ENCODE results near the gene MACIR. TPM values are rescaled to one million over a fixed set of nuclear protein-coding genes. Genes with fewer than 3 reads are reported as not detected.

Gene MACIR
- total RNA-seq, 1 experiment from 2014 or later: 12.4 TPM

DNA sequence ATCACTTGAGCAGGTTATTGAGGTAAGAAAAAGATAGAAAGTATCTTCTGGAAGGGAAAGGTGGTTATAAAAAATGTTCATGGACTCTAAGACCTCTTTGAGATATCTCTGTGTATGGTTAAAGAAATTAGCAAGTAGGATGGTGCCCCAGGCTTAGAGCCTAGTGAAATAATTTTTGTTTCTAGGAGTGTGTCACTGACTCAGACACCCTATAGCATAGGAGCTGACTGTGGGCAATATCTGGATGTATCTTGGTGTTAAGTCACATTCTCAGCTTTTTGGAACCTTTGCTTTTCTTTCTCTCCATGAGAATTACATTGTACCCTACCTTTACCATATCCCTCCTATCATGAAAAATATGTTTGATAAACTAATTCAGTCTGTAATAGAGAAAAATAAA is 12.0 kb downstream of the MACIR start (continued):
- TF ChIP-seq, protein P1, sequence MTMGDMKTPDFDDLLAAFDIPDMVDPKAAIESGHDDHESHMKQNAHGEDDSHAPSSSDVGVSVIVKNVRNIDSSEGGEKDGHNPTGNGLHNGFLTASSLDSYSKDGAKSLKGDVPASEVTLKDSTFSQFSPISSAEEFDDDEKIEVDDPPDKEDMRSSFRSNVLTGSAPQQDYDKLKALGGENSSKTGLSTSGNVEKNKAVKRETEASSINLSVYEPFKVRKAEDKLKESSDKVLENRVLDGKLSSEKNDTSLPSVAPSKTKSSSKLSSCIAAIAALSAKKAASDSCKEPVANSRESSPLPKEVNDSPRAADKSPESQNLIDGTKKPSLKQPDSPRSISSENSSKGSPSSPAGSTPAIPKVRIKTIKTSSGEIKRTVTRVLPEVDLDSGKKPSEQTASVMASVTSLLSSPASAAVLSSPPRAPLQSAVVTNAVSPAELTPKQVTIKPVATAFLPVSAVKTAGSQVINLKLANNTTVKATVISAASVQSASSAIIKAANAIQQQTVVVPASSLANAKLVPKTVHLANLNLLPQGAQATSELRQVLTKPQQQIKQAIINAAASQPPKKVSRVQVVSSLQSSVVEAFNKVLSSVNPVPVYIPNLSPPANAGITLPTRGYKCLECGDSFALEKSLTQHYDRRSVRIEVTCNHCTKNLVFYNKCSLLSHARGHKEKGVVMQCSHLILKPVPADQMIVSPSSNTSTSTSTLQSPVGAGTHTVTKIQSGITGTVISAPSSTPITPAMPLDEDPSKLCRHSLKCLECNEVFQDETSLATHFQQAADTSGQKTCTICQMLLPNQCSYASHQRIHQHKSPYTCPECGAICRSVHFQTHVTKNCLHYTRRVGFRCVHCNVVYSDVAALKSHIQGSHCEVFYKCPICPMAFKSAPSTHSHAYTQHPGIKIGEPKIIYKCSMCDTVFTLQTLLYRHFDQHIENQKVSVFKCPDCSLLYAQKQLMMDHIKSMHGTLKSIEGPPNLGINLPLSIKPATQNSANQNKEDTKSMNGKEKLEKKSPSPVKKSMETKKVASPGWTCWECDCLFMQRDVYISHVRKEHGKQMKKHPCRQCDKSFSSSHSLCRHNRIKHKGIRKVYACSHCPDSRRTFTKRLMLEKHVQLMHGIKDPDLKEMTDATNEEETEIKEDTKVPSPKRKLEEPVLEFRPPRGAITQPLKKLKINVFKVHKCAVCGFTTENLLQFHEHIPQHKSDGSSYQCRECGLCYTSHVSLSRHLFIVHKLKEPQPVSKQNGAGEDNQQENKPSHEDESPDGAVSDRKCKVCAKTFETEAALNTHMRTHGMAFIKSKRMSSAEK (CRISPR knock-in tag; IDR thresholded peaks at IDR 0.05; ENCODE audit: borderline replicate concordance): no peak

DNA sequence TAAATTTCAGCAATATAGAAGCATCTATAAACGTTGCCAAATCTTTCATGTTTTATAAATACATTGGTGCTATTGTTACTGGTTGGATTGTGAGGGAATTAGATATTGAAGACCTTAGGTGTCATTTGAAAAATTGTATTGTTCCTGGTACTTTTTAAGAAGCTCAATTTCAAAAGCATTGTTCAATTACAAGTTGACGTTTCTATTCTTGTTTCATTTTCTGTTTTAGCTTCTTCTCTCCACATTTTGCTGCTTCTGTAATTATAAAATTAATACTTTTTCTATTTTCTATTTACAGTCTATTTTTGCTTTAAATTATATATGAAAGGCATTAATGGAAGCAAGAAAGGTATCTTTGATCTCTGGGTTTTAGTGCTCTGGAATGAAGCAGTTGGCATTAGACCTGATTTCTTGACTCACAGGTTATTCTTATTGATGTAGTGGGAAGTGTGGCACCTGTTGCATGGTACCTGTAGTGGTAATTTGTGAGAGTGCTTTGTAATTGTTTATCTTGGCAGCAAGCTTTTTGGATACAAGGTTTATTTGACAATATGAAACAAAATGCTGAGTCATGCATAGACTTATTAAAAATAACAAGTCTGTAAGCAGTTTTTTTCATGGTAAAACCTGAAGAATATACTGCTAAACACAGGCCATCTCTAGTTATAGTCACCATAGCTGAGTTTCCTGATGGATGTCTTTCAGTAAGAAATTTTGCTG is 13.2 kb downstream of the MACIR start:
- H3K9me3 Mint-ChIP-seq: no peaks in the 10 kb centered on the region
- no peak for DNase-seq (ENCODE audit: low spot score)
- H3K27me3 Mint-ChIP-seq (ENCODE audit: low read depth): no peaks in the 10 kb centered on the region
- peaks cover 27% of the 10 kb centered on the region for H3K4me1 Mint-ChIP-seq
- POLR2A ChIA-PET: interaction anchor here (1.2 kb wide), 1 partner anchor 13 kb away, joined by 3 read pairs; the partner anchor contains the start of gene MACIR
- CTCF ChIA-PET: no interaction called here
- no peak overlapping the region; the same call in 1 of the 2 replicates for H3K27ac Mint-ChIP-seq
- no peak for ATAC-seq
- TF ChIP-seq, protein P2, sequence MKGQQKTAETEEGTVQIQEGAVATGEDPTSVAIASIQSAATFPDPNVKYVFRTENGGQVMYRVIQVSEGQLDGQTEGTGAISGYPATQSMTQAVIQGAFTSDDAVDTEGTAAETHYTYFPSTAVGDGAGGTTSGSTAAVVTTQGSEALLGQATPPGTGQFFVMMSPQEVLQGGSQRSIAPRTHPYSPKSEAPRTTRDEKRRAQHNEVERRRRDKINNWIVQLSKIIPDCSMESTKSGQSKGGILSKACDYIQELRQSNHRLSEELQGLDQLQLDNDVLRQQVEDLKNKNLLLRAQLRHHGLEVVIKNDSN (CRISPR knock-in tag; IDR thresholded peaks at IDR 0.05): no peak
- TF ChIP-seq RELA (CRISPR knock-in tag; IDR thresholded peaks at IDR 0.05; ENCODE audit: borderline replicate concordance) (no peak), ATF1 (CRISPR knock-in tag; IDR thresholded peaks at IDR 0.05) (no peak), MXD4 (CRISPR knock-in tag; IDR thresholded peaks at IDR 0.05; ENCODE audit: borderline replicate concordance) (no peak), ESRRA (CRISPR knock-in tag; IDR thresholded peaks at IDR 0.05; ENCODE audit: borderline replicate concordance) (no peak), EMX1 (CRISPR knock-in tag; IDR thresholded peaks at IDR 0.05) (no peak), NR3C1 (CRISPR knock-in tag; conservative IDR thresholded peaks at IDR 0.05; ENCODE audit: low read depth) (no peak), CREM (CRISPR knock-in tag; IDR thresholded peaks at IDR 0.05) (no peak), ZNF121 (CRISPR knock-in tag; IDR thresholded peaks at IDR 0.05) (no peak)
- TF ChIP-seq, protein P3, sequence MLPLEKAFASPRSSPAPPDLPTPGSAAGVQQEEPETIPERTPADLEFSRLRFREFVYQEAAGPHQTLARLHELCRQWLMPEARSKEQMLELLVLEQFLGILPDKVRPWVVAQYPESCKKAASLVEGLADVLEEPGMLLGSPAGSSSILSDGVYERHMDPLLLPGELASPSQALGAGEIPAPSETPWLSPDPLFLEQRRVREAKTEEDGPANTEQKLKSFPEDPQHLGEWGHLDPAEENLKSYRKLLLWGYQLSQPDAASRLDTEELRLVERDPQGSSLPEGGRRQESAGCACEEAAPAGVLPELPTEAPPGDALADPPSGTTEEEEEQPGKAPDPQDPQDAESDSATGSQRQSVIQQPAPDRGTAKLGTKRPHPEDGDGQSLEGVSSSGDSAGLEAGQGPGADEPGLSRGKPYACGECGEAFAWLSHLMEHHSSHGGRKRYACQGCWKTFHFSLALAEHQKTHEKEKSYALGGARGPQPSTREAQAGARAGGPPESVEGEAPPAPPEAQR (CRISPR knock-in tag; IDR thresholded peaks at IDR 0.05): no peak
- no peak overlapping the region for H3K4me3 Mint-ChIP-seq
- H3K36me3 Mint-ChIP-seq: peaks cover 14% of the 10 kb centered on the region

DNA sequence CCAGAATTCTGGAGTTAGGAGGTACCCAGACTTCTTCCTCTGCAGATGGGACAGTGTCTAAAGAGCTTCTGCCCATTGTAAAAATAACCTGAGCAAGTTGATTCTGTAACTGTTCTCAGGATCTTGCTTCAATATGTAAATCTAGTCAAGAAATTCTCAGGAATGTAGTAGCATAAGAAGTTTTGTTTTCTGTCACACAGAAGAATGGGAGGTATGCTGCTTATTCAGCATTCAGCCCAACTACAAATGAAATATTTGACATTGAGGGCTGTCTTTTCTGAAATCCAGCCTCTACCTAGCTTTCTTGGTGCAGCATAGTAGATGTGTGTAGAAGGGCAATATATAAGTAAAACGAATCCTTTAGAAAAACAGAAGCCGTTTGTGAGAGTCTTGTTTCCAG is 13.8 kb downstream of the MACIR start:
- ATAC-seq: no peak
- no peak for TF ChIP-seq HMGA2 (CRISPR knock-in tag; IDR thresholded peaks at IDR 0.05)
- TF ChIP-seq, protein P4, sequence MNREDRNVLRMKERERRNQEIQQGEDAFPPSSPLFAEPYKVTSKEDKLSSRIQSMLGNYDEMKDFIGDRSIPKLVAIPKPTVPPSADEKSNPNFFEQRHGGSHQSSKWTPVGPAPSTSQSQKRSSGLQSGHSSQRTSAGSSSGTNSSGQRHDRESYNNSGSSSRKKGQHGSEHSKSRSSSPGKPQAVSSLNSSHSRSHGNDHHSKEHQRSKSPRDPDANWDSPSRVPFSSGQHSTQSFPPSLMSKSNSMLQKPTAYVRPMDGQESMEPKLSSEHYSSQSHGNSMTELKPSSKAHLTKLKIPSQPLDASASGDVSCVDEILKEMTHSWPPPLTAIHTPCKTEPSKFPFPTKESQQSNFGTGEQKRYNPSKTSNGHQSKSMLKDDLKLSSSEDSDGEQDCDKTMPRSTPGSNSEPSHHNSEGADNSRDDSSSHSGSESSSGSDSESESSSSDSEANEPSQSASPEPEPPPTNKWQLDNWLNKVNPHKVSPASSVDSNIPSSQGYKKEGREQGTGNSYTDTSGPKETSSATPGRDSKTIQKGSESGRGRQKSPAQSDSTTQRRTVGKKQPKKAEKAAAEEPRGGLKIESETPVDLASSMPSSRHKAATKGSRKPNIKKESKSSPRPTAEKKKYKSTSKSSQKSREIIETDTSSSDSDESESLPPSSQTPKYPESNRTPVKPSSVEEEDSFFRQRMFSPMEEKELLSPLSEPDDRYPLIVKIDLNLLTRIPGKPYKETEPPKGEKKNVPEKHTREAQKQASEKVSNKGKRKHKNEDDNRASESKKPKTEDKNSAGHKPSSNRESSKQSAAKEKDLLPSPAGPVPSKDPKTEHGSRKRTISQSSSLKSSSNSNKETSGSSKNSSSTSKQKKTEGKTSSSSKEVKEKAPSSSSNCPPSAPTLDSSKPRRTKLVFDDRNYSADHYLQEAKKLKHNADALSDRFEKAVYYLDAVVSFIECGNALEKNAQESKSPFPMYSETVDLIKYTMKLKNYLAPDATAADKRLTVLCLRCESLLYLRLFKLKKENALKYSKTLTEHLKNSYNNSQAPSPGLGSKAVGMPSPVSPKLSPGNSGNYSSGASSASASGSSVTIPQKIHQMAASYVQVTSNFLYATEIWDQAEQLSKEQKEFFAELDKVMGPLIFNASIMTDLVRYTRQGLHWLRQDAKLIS (CRISPR knock-in tag; IDR thresholded peaks at IDR 0.05; ENCODE audit: borderline replicate concordance): no peak
- TF ChIP-seq FOXK1 (CRISPR knock-in tag; IDR thresholded peaks at IDR 0.05): no peak
- TF ChIP-seq, protein P5, sequence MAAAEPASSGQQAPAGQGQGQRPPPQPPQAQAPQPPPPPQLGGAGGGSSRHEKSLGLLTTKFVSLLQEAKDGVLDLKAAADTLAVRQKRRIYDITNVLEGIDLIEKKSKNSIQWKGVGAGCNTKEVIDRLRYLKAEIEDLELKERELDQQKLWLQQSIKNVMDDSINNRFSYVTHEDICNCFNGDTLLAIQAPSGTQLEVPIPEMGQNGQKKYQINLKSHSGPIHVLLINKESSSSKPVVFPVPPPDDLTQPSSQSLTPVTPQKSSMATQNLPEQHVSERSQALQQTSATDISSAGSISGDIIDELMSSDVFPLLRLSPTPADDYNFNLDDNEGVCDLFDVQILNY (CRISPR knock-in tag; IDR thresholded peaks at IDR 0.05): no peak
- no peak for TF ChIP-seq CREB1 (CRISPR knock-in tag; IDR thresholded peaks at IDR 0.05)
- TF ChIP-seq CREM (CRISPR knock-in tag; IDR thresholded peaks at IDR 0.05): no peak
- TF ChIP-seq, protein P1 (CRISPR knock-in tag; IDR thresholded peaks at IDR 0.05; ENCODE audit: borderline replicate concordance): no peak

More for the DNA sequence above, 13.8 kb downstream of the MACIR start:
- Mint-ChIP-seq H3K27ac (no peak overlapping the region), H3K4me1 (peaks cover 27% of the 10 kb centered on the region), H3K9me3 (no peaks in the 10 kb centered on the region), H3K36me3 (peaks cover 14% of the 10 kb centered on the region), H3K4me3 (no peak overlapping the region), H3K27me3 (ENCODE audit: low read depth) (no peaks in the 10 kb centered on the region)
- ChIA-PET POLR2A (interaction anchor here (0.6 to 1.3 kb wide), 2 partner anchors 9 to 14 kb away, joined by 3 read pairs; partner anchors contain the start of gene MACIR), CTCF (interaction anchor here (1.0 kb wide), 1 partner anchor 14 kb away, joined by 4 read pairs; the partner anchor contains the start of gene MACIR)
- DNase-seq (ENCODE audit: low spot score): no peak
